SH-SY5Y (cell line): ENCODE results near the gene LRRC4C.

Experiments used
- GATA2 ChIP-seq: IDR thresholded peaks from 2 replicates; pipeline ENCODE4 v1.6.1; 2011; ENCODE audit warnings: mild to moderate bottlenecking, low read depth, low read length
- GATA3 ChIP-seq: IDR thresholded peaks from 2 replicates; pipeline ENCODE4 v1.6.1; 2011; ENCODE audit warnings: low read depth, mild to moderate bottlenecking, low read length, moderate library complexity

GRCh38 chr11:40573254-40573891, 886.1 kb downstream of the LRRC4C start:
- TF ChIP-seq GATA2: no peak
- no peak for TF ChIP-seq GATA3
